GM04504 (cell line): ENCODE measurements around the gene IP6K3.

ENCODE experiments used
- DNase-seq: peaks from one replicate; pipeline ENCODE4 v3.0.0-alpha.2; 2012; ENCODE audit warnings: low read depth

Gene IP6K3

GRCh38 chr6:33759887-33760629 lies 13.4 kb upstream of the IP6K3 start:
- DNase-seq: no peak

- no peak for DNase-seq
These were observed 12.1 kb upstream of the IP6K3 start for GRCh38 chr6:33758815-33759216.

- DNase-seq: no peak
These were observed 11.2 kb upstream of the IP6K3 start for GRCh38 chr6:33757906-33758305.

- no peak for DNase-seq
These were observed 10.4 kb upstream of the IP6K3 start for GRCh38 chr6:33757113-33757512.

GRCh38 chr6:33756211-33756954 lies 9.7 kb upstream of the IP6K3 start:
- no peak for DNase-seq

- DNase-seq: no peak
These were observed 8.6 kb upstream of the IP6K3 start for GRCh38 chr6:33755070-33755869.

GRCh38 chr6:33754222-33754621 lies 7.5 kb upstream of the IP6K3 start:
- no peak for DNase-seq

- DNase-seq: no peak
These were observed 5.9 kb upstream of the IP6K3 start for GRCh38 chr6:33752646-33753015.

GRCh38 chr6:33751771-33752645 lies 5.3 kb upstream of the IP6K3 start:
- DNase-seq: no peak

GRCh38 chr6:33750244-33750991 lies 3.7 kb upstream of the IP6K3 start:
- DNase-seq: no peak

GRCh38 chr6:33749401-33749800 lies 2.7 kb upstream of the IP6K3 start:
- no peak for DNase-seq

- DNase-seq: no peak
These were observed 2.1 kb upstream of the IP6K3 start for GRCh38 chr6:33748841-33749240.

GRCh38 chr6:33747823-33748222 lies 1.1 kb upstream of the IP6K3 start:
- no peak for DNase-seq

- no peak for DNase-seq
These were observed 587 bp downstream of the IP6K3 start for GRCh38 chr6:33746036-33746600.

GRCh38 chr6:33745548-33745947 lies 1.2 kb downstream of the IP6K3 start:
- no peak for DNase-seq

- no peak for DNase-seq
These were observed 1.7 kb downstream of the IP6K3 start for GRCh38 chr6:33744895-33745546.

- DNase-seq: peak; percentile 32
These were observed 2.5 kb downstream of the IP6K3 start for GRCh38 chr6:33744001-33744848.

- DNase-seq: no peak
These were observed 3.9 kb downstream of the IP6K3 start for GRCh38 chr6:33742837-33743236.

GRCh38 chr6:33742092-33742491 lies 4.6 kb downstream of the IP6K3 start:
- DNase-seq: no peak
